ENCODE measurements around the gene PPIL6.

DNA sequence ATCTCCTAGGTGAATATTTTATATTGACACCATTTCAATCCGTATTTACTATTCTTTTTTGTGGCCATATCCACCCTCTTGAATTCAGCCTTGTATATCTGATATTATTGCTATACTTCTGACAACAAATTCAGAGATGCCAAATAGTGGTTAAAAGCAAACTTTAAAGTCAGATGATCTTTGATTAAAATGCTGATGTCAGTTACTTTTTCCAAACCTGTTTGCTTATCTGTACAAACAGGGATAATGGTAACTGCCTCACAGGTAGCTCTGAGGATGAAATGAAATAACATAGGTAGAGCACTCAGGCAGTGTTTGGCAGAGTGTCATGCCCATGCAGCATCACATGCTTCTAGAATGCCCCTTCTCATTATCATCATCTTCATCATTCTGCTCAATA, 19.2 kb downstream of the PPIL6 start:
- TF ChIP-seq, protein P1, sequence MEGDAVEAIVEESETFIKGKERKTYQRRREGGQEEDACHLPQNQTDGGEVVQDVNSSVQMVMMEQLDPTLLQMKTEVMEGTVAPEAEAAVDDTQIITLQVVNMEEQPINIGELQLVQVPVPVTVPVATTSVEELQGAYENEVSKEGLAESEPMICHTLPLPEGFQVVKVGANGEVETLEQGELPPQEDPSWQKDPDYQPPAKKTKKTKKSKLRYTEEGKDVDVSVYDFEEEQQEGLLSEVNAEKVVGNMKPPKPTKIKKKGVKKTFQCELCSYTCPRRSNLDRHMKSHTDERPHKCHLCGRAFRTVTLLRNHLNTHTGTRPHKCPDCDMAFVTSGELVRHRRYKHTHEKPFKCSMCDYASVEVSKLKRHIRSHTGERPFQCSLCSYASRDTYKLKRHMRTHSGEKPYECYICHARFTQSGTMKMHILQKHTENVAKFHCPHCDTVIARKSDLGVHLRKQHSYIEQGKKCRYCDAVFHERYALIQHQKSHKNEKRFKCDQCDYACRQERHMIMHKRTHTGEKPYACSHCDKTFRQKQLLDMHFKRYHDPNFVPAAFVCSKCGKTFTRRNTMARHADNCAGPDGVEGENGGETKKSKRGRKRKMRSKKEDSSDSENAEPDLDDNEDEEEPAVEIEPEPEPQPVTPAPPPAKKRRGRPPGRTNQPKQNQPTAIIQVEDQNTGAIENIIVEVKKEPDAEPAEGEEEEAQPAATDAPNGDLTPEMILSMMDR (IDR thresholded peaks at IDR 0.05) = no peak
- TF ChIP-seq POLR2A (IDR thresholded peaks at IDR 0.05) = no peak

All from body of pancreas (tissue), 4 donors.